Ovary (tissue), 3 donors: Measurements from ENCODE around the gene TBC1D8B.

Source experiments
- POLR2A ChIP-seq: fragments of 450-650 bp; IDR thresholded peaks from one replicate; pipeline ENCODE4 v1.6.1; 2017; ENCODE audit warnings: antibody characterized with exemption, mild to moderate bottlenecking, moderate library complexity
- TF ChIP-seq, protein P1 (sequence below), 3 donors: fragments of 450-650 bp in 2 of 3; fragments of 200-600 bp in 1 of 3; IDR thresholded peaks; one replicate each; pipeline versions ENCODE4 v1.5.1 to v1.8.0; 2016 to 2022; ENCODE audit warnings: antibody characterized with exemption in 3 of 3, mild to moderate bottlenecking in 1 of 3
- donor health status: DM: no; HTN: no; CAD: no.

DNA sequence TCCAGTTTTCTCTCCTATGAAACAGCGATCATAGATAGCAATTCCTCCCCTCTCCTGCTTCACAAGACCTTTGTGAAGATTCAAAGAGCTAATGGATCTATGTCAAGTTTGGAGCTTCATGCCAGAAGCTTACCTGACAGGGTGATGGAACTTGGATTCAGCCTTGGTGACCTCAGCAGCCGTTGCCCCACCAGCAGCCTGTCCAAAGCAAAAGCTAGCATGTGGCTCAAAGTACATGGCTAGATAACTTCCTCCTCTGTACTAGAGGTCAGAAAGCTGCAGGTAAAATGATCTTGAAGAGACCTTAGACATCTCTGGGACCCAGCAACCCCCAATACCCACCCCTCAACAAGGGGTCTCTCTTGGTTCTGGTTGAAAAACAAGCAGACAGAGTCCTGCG, 98.9 kb downstream of the TBC1D8B start:
- TF ChIP-seq, protein P1, sequence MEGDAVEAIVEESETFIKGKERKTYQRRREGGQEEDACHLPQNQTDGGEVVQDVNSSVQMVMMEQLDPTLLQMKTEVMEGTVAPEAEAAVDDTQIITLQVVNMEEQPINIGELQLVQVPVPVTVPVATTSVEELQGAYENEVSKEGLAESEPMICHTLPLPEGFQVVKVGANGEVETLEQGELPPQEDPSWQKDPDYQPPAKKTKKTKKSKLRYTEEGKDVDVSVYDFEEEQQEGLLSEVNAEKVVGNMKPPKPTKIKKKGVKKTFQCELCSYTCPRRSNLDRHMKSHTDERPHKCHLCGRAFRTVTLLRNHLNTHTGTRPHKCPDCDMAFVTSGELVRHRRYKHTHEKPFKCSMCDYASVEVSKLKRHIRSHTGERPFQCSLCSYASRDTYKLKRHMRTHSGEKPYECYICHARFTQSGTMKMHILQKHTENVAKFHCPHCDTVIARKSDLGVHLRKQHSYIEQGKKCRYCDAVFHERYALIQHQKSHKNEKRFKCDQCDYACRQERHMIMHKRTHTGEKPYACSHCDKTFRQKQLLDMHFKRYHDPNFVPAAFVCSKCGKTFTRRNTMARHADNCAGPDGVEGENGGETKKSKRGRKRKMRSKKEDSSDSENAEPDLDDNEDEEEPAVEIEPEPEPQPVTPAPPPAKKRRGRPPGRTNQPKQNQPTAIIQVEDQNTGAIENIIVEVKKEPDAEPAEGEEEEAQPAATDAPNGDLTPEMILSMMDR (IDR thresholded peaks at IDR 0.05): no peak
- no peak for TF ChIP-seq POLR2A
